ENCODE measurements around the gene MAT1A.

- TF ChIP-seq CTCF (IDR thresholded peaks at IDR 0.05), result no peak
- no peak for TF ChIP-seq POLR2A (IDR thresholded peaks at IDR 0.05)
Observed at GRCh38 chr10:80261316-80262030, 28.0 kb downstream of the MAT1A start.
